Activated CD4-positive, alpha-beta memory T cell treated with anti-CD3 and anti-CD28 coated beads, Interleukin-2, amount 10 ng/mL, durations not matched to agents 7 days and 5 days (primary cell): ENCODE data around the gene P2RX7. TPM values are rescaled to one million over a fixed set of nuclear protein-coding genes. Genes with fewer than 3 reads are reported as not detected.
"Not testable (repeated sequence)": the region's sequence is repeated elsewhere in the genome, so short reads cannot be mapped to it uniquely, and the experiment has no call there.

ENCODE experiments used
- CTCF ChIA-PET: fragments of 350-600 bp; sonication (Branson Sonifier 250); formaldehyde crosslinking; loops from one replicate; lab custom pipeline; 2021; ENCODE audit warnings: antibody characterized with exemption, inconsistent platforms; lab: Charles Lee
- POLR2A ChIA-PET: fragments of 350-600 bp; sonication (Branson Sonifier 250); formaldehyde crosslinking; loops from one replicate; lab custom pipeline; 2021; ENCODE audit warnings: antibody characterized with exemption; lab: Charles Lee
- DNase-seq: peaks from one replicate; pipeline ENCODE4 v3.0.0-alpha.2; 2020
- H3K27ac Mint-ChIP-seq: one replicate; pipeline ENCODE4 v1.8.0; 2021; ENCODE audit warnings: mild to moderate bottlenecking, mixed read lengths
- H3K27me3 Mint-ChIP-seq: one replicate; pipeline ENCODE4 v1.8.0; 2021; ENCODE audit warnings: mixed read lengths
- H3K36me3 Mint-ChIP-seq: one replicate; pipeline ENCODE4 v1.8.0; 2021; ENCODE audit warnings: low read depth, mixed read lengths
- H3K4me1 Mint-ChIP-seq: one replicate; pipeline ENCODE4 v1.8.0; 2021; ENCODE audit warnings: mixed read lengths
- H3K4me3 Mint-ChIP-seq: one replicate; pipeline ENCODE4 v1.8.0; 2021; ENCODE audit warnings: mild to moderate bottlenecking, mixed read lengths
- H3K9me3 Mint-ChIP-seq: one replicate; pipeline ENCODE4 v1.8.0; 2021; ENCODE audit warnings: mixed read lengths
- total RNA-seq, 2 experiments: library from RNA; stranded (reverse); gene quantifications; one replicate each; pipeline ENCODE4 v1.2.3, GENCODE V29; 2021

The P2RX7 gene
- total RNA-seq, 2 experiments from 2014 or later = 47.0 to 49.1 TPM

DNA sequence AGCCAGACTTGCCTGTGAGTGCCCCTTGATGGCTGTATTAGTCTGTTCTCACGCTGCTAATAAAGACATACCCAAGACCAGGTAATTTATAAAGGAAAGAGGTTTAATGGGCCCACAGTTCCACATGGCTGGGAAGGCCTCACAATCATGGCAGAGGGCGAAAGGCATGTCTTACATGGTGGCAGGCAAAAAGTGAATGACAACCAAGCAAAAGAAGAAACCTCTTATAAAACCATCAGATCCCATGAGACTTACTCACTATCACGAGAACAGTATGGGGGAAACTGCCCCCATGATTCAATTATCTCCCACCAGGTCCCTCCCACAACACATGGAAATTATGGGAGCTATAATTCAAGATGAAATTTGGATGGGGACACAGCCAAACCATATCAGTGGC lies 16.6 kb downstream of the P2RX7 start:
- CTCF ChIA-PET, H3K27ac Mint-ChIP-seq: not testable (repeated sequence)

GRCh38 chr12:121154793-121155375 lies 22.2 kb downstream of the P2RX7 start:
- Mint-ChIP-seq H3K4me1 (peaks cover 9% of the 10 kb centered on the region), H3K27ac (no peak overlapping the region), H3K4me3 (no peak overlapping the region), H3K9me3 (peaks cover 15% of the 10 kb centered on the region), H3K27me3 (no peaks in the 10 kb centered on the region), H3K36me3 (peaks cover 61% of the 10 kb centered on the region)
- DNase-seq = no peak
- ChIA-PET POLR2A (interaction anchor here (1.1 to 1.8 kb wide), 2 partner anchors 9 to 39 kb away, joined by 3 to 5 read pairs; no protein-coding TSS in a partner anchor), CTCF (no interaction called here)

More for the DNA sequence above, 16.6 kb downstream of the P2RX7 start:
- peaks cover 23% of the 10 kb centered on the region for H3K4me1 Mint-ChIP-seq
- H3K27me3 Mint-ChIP-seq, H3K9me3 Mint-ChIP-seq, POLR2A ChIA-PET, DNase-seq, H3K4me3 Mint-ChIP-seq: not testable (repeated sequence)
- H3K36me3 Mint-ChIP-seq = peaks cover 50% of the 10 kb centered on the region

DNA sequence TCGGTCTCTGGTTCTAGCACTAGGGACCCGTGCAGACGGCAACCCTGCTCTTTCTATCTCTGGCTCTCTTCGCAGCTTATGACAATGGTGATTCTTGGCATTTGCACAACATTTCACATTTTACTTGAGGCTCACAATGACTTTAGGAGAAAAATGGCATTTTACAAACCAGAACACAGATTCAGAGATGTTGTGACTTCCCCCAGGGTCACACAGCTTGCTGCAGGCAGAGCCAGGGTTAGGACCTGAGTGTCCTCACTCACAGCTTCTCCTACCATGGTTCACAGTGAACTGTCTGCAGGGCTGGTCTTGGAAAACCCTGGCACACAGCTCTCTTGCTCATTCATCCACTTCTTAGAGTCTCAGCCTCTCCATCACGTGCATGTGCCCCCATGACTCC lies 23.7 kb downstream of the P2RX7 start:
- peaks cover 11% of the 10 kb centered on the region for H3K4me1 Mint-ChIP-seq
- H3K27me3 Mint-ChIP-seq = no peaks in the 10 kb centered on the region
- no peak overlapping the region for H3K27ac Mint-ChIP-seq
- DNase-seq = no peak
- ChIA-PET CTCF (no interaction called here), POLR2A (no interaction called here)
- H3K4me3 Mint-ChIP-seq = no peak overlapping the region
- peaks cover 69% of the 10 kb centered on the region for H3K36me3 Mint-ChIP-seq
- H3K9me3 Mint-ChIP-seq = peaks cover 15% of the 10 kb centered on the region

- H3K9me3 Mint-ChIP-seq = peaks cover 15% of the 10 kb centered on the region
- H3K4me3 Mint-ChIP-seq = no peak overlapping the region
- H3K36me3 Mint-ChIP-seq = peaks cover 78% of the 10 kb centered on the region
- ChIA-PET CTCF (no interaction called here), POLR2A (no interaction called here)
- H3K27me3 Mint-ChIP-seq = no peaks in the 10 kb centered on the region
- H3K27ac Mint-ChIP-seq = no peak overlapping the region
- peaks cover 11% of the 10 kb centered on the region for H3K4me1 Mint-ChIP-seq
- no peak for DNase-seq
These were observed 25.4 kb downstream of the P2RX7 start for GRCh38 chr12:121158085-121158484.

DNA sequence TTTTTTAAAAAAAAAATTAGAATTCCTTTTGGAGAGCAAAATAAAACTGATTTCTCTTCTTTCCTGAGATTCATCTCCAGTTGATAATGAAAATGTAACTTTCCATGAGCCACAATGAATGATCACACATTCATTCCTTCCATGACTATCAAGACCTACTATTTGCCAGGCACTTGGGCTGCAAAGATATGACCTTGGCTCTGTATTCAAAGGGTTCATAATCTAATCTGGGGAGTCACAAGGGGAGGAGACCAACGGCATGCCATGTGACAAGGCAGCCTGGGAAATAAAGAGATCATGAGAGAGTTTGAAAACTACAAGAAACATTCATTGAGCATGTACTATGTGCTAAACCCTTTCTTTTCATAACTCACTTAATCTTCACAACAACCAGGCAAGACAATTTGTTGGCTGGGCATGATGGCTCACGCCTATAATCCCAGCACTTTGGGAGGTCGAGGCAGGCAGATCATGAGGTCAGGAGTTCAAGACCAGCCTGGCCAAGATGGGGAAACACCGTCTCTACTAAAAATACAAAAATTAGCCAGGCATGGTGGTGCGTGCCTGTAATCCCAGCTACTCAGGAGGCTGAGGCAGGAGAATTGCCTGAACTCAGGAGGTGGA lies 26.2 kb downstream of the P2RX7 start:
- H3K4me3 Mint-ChIP-seq, CTCF ChIA-PET, H3K27me3 Mint-ChIP-seq, DNase-seq, POLR2A ChIA-PET, H3K27ac Mint-ChIP-seq: not testable (repeated sequence)
- peaks cover 15% of the 10 kb centered on the region for H3K9me3 Mint-ChIP-seq
- H3K36me3 Mint-ChIP-seq = peaks cover 82% of the 10 kb centered on the region
- peaks cover 11% of the 10 kb centered on the region for H3K4me1 Mint-ChIP-seq

GRCh38 chr12:121159467-121160307 lies 27.0 kb downstream of the P2RX7 start:
- peaks cover 79% of the 10 kb centered on the region for H3K36me3 Mint-ChIP-seq
- ChIA-PET POLR2A (no interaction called here), CTCF (no interaction called here)
- no peak overlapping the region for H3K27ac Mint-ChIP-seq
- peaks cover 11% of the 10 kb centered on the region for H3K4me1 Mint-ChIP-seq
- DNase-seq = no peak
- no peaks in the 10 kb centered on the region for H3K27me3 Mint-ChIP-seq
- H3K4me3 Mint-ChIP-seq = no peak overlapping the region
- H3K9me3 Mint-ChIP-seq = peaks cover 15% of the 10 kb centered on the region

GRCh38 chr12:121162384-121162783 lies 29.7 kb downstream of the P2RX7 start:
- ChIA-PET CTCF (no interaction called here), POLR2A (no interaction called here)
- no peak overlapping the region for H3K4me3 Mint-ChIP-seq
- peaks cover 74% of the 10 kb centered on the region for H3K36me3 Mint-ChIP-seq
- no peak overlapping the region for H3K27ac Mint-ChIP-seq
- DNase-seq = no peak
- peaks cover 13% of the 10 kb centered on the region for H3K9me3 Mint-ChIP-seq
- peaks cover 11% of the 10 kb centered on the region for H3K4me1 Mint-ChIP-seq
- H3K27me3 Mint-ChIP-seq = no peaks in the 10 kb centered on the region

DNA sequence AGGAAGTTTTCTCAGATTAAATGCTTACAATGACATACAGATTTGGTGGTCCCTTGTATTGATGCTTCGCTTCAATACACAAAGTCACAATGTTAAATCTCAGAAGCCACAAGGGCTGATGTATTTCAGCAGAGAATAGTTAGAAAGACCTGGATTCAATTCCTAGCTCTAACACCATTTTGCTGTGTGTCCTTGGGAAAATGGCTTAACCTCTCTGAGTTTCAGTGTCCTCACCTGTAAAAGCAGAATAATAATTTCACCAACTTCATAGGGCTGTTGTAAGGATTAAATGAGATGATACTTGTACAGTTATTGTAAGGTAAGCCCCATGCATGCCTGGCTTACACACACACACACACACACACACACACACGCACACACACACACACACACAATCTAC lies 30.3 kb downstream of the P2RX7 start:
- Mint-ChIP-seq H3K27ac (no peak overlapping the region), H3K27me3 (no peaks in the 10 kb centered on the region), H3K4me3 (no peak overlapping the region), H3K4me1 (peaks cover 11% of the 10 kb centered on the region), H3K36me3 (peaks cover 70% of the 10 kb centered on the region), H3K9me3 (peaks cover 8% of the 10 kb centered on the region)
- ChIA-PET CTCF (no interaction called here), POLR2A (no interaction called here)
- no peak for DNase-seq

DNA sequence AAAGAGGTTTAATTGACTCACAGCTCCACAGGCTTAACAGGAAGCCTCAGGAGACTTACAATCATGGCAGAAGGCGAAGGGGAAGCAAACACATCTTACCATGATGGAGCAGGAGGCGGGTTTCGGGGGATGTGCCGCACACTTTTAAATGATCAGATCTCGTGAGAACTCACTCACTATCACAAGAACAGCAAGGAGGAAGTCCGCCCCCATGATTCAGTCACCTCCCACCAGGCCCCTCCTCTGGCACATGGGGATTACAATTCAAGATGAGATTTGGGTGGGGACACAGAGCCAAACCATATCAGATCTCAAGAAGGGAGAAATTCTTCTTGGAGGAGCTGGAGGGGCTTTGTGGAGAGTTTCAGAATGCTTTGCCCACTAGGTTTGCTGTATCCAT lies 32.2 kb downstream of the P2RX7 start:
- H3K9me3 Mint-ChIP-seq, H3K27me3 Mint-ChIP-seq, CTCF ChIA-PET, POLR2A ChIA-PET, H3K4me3 Mint-ChIP-seq, DNase-seq, H3K4me1 Mint-ChIP-seq, H3K27ac Mint-ChIP-seq: not testable (repeated sequence)
- H3K36me3 Mint-ChIP-seq = peaks cover 60% of the 10 kb centered on the region

DNA sequence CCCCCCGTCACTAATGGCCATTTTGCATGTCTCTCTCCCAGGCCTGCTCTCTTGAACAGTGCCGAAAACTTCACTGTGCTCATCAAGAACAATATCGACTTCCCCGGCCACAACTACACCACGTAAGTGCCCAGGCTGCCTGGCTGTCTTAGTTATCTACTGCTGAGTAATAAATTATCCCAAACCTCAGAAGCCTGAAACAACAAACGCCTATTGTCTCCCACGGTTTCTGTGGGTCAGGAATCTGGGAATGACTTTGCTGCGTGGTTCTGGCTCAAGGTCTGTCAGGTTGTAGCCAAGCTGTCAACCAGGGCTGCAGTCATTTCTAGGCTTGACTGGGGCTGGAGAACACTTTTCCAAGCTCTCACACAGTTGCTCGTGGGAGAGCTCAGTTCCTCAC lies 32.6 kb downstream of the P2RX7 start:
- Mint-ChIP-seq H3K27ac (no peak overlapping the region), H3K9me3 (no peaks in the 10 kb centered on the region), H3K4me1 (no peaks in the 10 kb centered on the region), H3K36me3 (peaks cover 61% of the 10 kb centered on the region), H3K27me3 (no peaks in the 10 kb centered on the region), H3K4me3 (no peak overlapping the region)
- CTCF ChIA-PET = no interaction called here
- DNase-seq = no peak
- POLR2A ChIA-PET = no interaction called here

DNA sequence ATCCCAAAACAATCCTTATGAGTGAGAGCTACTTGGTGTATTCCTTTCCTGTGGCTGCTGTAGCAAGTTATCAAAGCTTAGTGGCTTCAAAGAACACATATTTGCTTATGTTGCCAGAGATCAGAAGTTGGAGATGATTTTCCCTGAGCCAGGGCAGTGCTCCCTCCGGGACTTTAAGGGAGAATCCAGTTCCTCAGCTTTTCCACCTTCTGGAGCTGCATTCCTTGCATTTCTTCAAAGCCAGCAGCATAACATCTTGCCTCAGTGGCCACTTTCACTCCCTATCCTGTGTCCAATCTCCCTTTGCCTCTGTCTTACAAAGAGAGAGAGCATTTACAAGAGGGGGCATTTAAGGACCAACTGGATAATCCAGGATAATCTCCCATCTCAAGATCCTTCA lies 33.7 kb downstream of the P2RX7 start:
- H3K4me3 Mint-ChIP-seq = no peak overlapping the region
- H3K36me3 Mint-ChIP-seq = peaks cover 58% of the 10 kb centered on the region
- no peak for DNase-seq
- POLR2A ChIA-PET = no interaction called here
- H3K27me3 Mint-ChIP-seq = no peaks in the 10 kb centered on the region
- H3K27ac Mint-ChIP-seq = no peak overlapping the region
- no peaks in the 10 kb centered on the region for H3K4me1 Mint-ChIP-seq
- no peaks in the 10 kb centered on the region for H3K9me3 Mint-ChIP-seq
- CTCF ChIA-PET = no interaction called here

GRCh38 chr12:121167232-121167820 lies 34.6 kb downstream of the P2RX7 start:
- ChIA-PET CTCF (no interaction called here), POLR2A (no interaction called here)
- Mint-ChIP-seq H3K36me3 (peaks cover 55% of the 10 kb centered on the region), H3K4me3 (no peak overlapping the region), H3K9me3 (no peaks in the 10 kb centered on the region), H3K27ac (no peak overlapping the region), H3K4me1 (no peaks in the 10 kb centered on the region), H3K27me3 (no peaks in the 10 kb centered on the region)
- DNase-seq = no peak

GRCh38 chr12:121167951-121168350 lies 35.3 kb downstream of the P2RX7 start:
- Mint-ChIP-seq H3K36me3 (peaks cover 49% of the 10 kb centered on the region), H3K4me3 (no peak overlapping the region), H3K9me3 (no peaks in the 10 kb centered on the region), H3K4me1 (no peaks in the 10 kb centered on the region), H3K27ac (no peak overlapping the region), H3K27me3 (no peaks in the 10 kb centered on the region)
- ChIA-PET POLR2A (no interaction called here), CTCF (no interaction called here)
- DNase-seq = no peak
